Activated CD8-positive, alpha-beta memory T cell treated with anti-CD3 and anti-CD28 coated beads for 36 hours (primary cell): Measurements from ENCODE around the gene KPNA4. TPM values are rescaled to one million over a fixed set of nuclear protein-coding genes. Genes with fewer than 3 reads are reported as not detected.
"Not testable (repeated sequence)": the region's sequence is repeated elsewhere in the genome, so short reads cannot be mapped to it uniquely, and the experiment has no call there.

Experiments
- CTCF ChIA-PET: fragments of 350-600 bp; sonication (Branson Sonifier 250); formaldehyde crosslinking; loops from one replicate; lab custom pipeline; 2021; ENCODE audit warnings: antibody characterized with exemption; lab: Charles Lee
- POLR2A ChIA-PET: fragments of 350-600 bp; sonication (Branson Sonifier 250); formaldehyde crosslinking; loops from one replicate; lab custom pipeline; 2021; ENCODE audit warnings: antibody characterized with exemption; lab: Charles Lee
- total RNA-seq, 2 experiments: library from RNA; stranded (reverse); gene quantifications; one replicate each; pipeline ENCODE4 v1.2.3, GENCODE V29; 2021

KPNA4 gene
- total RNA-seq, 2 experiments from 2014 or later, result 68.3 to 73.5 TPM

GRCh38 chr3:160532371-160532770 lies 33.0 kb downstream of the KPNA4 start:
- ChIA-PET POLR2A (no interaction called here), CTCF (interaction anchor here (0.5 kb wide), 1 partner anchor 25 kb away, joined by 5 read pairs; no protein-coding TSS in a partner anchor)

- POLR2A ChIA-PET, result no interaction called here
- CTCF ChIA-PET, result no interaction called here
Observed at GRCh38 chr3:160531311-160531710, 34.1 kb downstream of the KPNA4 start.

DNA sequence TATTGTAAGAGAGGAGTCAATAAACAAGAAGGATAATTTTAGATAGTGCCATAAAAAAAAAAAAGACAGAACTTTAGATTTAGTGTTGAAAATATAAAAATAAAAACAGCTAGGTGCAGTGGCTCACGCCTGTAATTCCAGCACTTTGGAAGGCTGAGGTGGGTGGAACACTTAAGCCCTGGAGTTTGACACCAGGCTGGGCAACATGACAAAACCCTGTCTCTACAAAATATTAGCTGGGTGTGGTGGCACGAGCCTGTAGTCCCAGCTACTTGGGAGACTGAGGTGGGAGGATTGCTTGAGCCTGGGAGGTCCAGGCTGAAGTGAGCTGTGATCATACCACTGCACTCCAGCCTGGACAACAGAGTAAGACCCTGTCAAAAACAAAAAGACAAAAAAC lies 49.0 kb downstream of the KPNA4 start:
- CTCF ChIA-PET, POLR2A ChIA-PET: not testable (repeated sequence)

DNA sequence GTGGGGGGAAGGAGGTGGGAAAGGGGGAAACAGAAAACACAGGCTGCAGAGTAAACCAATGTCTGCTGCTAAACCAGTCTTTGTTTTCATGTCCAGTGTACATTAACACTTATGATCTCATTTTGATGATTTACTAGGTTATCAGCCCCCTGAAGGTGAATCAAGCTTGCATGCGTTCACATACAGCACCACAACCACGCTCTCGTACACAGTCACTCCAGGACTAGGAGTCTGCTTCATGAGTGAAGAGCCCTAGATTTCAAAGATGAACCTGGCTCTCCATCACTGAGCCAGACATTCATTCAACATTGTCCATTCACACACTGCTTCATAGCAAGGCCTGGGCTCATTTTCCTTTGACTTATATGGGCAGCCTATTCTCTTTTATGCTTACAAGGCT lies 64.0 kb downstream of the KPNA4 start:
- ChIA-PET CTCF (no interaction called here), POLR2A (no interaction called here)

- ChIA-PET POLR2A (no interaction called here), CTCF (no interaction called here)
Observed at GRCh38 chr3:160498202-160498601, 67.2 kb downstream of the KPNA4 start.

DNA sequence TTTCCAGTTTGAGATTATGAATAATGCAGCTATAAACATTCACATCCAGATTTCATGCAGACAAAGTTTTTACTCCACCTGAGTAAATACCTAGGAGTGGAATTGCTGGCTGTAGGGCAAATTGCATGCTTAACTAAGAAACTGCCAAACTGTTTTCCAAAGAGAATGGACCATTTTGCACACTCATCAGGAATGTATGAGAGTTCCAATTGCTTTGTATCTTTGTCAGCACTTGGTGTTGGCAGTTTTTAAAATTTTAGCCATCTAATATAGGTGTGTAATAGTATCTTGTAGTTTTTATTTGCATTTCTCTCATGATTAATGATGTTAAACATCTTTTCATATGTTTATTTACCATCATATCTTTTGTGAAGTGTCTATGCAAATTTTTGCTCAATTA lies 75.2 kb downstream of the KPNA4 start:
- CTCF ChIA-PET, result no interaction called here
- POLR2A ChIA-PET, result no interaction called here

- CTCF ChIA-PET, result no interaction called here
- POLR2A ChIA-PET, result no interaction called here
Observed at GRCh38 chr3:160486459-160486869, 78.9 kb downstream of the KPNA4 start.

GRCh38 chr3:160482796-160483195 lies 82.6 kb downstream of the KPNA4 start:
- POLR2A ChIA-PET, result no interaction called here
- CTCF ChIA-PET, result interaction anchor here (1.1 kb wide), 1 partner anchor 33 kb away, joined by 3 read pairs; the partner anchor contains the start of gene TRIM59

DNA sequence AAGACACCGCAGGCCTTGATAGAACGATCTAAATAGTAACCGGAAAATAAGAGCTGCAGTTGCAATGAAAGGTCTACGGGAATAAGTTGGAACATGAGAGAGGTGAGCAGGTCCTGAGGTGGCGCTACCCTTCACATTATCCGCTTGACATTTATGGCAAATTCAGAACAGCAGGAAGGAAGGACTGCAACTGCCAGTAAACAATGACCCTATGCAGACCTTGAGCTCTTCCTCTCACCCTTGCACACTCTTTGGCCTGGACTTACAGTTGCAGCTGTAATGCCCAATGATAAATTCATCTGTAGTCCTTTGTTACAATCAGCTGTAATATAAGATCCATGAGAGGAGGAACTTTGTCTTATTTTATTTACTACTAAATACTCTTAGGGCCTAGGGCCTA lies 83.5 kb downstream of the KPNA4 start:
- CTCF ChIA-PET, result interaction anchor here (1.1 kb wide), 1 partner anchor 32 kb away, joined by 3 read pairs; the partner anchor contains the start of gene TRIM59
- POLR2A ChIA-PET, result no interaction called here

DNA sequence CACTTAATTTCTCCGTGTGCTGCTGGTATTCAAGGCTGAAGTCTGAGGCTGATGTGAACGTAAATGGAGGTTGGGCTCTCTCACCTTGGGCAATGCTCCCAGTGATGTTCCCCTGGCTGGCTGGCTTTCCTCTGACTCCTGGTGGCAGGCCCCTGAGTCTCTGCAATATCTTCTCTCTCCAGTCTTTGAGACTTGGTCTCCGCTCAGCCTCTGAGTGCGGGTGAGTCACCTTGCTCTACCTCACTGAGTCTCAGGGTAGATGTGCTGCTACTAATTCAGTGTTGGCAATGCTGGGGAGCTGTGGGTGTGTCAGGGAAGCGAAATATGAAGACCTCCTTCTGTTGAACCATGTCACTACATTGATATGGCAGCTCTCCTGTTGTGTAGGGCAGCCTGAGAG lies 84.4 kb downstream of the KPNA4 start:
- POLR2A ChIA-PET, result no interaction called here

GRCh38 chr3:160479376-160479775 lies 86.0 kb downstream of the KPNA4 start:
- ChIA-PET POLR2A (no interaction called here), CTCF (no interaction called here)

More for the DNA sequence above, 84.4 kb downstream of the KPNA4 start:
- CTCF ChIA-PET, result no interaction called here

GRCh38 chr3:160478338-160478737 lies 87.0 kb downstream of the KPNA4 start:
- POLR2A ChIA-PET, result no interaction called here
- CTCF ChIA-PET, result no interaction called here

DNA sequence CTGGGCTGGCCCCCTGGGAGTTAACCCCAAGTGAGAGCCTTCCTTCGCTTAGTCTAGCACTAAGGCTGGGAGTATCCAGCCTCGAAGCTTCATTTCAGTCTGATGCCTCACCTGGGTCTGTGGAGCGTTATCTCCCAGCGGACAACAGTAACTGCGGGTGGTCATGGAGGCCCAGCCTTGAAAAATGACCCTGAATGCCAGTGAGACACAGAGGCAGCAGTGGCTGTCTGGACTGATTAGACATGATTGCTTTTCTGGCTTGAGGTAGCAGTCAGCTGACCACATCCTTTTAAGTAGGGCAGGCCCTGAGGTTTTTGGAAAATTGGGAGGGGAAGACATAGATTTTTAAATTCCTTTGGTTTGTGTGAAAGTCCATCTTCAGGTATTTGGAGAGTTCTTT lies 87.6 kb downstream of the KPNA4 start:
- CTCF ChIA-PET, result no interaction called here
- POLR2A ChIA-PET, result no interaction called here

- ChIA-PET POLR2A (no interaction called here), CTCF (no interaction called here)
Observed at GRCh38 chr3:160475884-160476283, 89.5 kb downstream of the KPNA4 start.

- POLR2A ChIA-PET, result no interaction called here
- CTCF ChIA-PET, result no interaction called here
Observed at GRCh38 chr3:160475153-160475552, 90.2 kb downstream of the KPNA4 start.

DNA sequence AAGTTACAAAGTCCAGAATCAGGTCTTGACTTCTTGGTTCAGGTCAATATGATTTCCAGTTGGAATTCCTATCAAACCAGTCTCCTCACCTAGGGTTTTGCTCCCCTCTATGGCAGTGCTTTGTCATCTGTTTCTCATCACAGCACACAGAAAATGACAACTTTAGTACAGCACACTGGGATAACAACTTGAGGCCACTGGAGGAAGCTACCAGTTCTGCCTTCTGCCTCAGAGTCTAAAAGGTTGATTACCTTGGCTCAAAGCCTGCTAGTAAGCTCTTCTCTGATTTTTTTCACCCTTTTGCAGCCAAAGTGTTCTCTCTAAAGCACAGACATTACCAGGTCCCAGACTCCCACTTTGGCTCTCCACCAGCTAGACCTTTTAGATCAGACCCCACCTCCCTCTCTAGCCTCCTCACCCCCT lies 90.9 kb downstream of the KPNA4 start:
- POLR2A ChIA-PET, result no interaction called here
- CTCF ChIA-PET, result no interaction called here

DNA sequence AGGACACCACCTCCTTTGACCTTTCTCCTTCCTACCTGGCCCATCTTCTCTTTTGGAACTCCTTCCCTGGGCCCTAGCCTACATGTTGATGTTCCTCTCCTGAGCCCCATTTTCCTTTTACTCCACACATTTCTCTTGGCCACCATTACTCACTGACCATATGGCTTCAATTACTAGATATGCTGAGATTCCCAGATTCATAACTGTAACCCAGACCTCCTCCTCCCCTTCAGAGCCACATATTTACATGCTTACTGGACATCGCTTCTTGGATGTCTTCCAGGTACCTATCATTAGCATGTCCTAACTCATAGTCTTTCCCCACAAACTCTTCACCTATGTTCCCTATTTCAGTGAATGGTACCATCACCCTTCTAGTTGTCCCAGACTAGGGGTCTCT lies 91.4 kb downstream of the KPNA4 start:
- POLR2A ChIA-PET, result no interaction called here
- CTCF ChIA-PET, result no interaction called here

- POLR2A ChIA-PET, result no interaction called here
- CTCF ChIA-PET, result no interaction called here
Observed at GRCh38 chr3:160473221-160473620, 92.2 kb downstream of the KPNA4 start.

GRCh38 chr3:160472344-160472743 lies 93.0 kb downstream of the KPNA4 start:
- ChIA-PET CTCF (no interaction called here), POLR2A (no interaction called here)

DNA sequence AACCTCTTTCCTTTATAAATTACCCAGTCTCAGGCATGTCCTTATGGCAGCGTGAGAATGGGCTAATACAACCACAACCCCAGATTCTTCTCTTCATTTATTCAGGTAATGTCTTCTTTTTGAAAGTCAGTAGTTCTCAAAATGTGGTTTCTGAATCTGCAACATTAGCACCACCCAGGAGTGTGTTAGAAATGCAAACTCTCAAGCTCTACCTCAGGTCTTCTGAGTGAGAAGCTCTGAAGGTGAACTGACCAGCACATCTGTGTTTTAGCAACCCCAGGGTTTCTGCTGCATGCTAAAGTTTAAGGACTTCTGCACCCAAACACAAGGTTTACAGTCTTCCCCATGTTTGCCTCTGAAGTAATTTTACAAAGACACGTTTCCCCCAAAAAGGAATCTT lies 93.5 kb downstream of the KPNA4 start:
- POLR2A ChIA-PET, result no interaction called here

GRCh38 chr3:160470181-160470580 lies 95.2 kb downstream of the KPNA4 start:
- POLR2A ChIA-PET, result no interaction called here
- CTCF ChIA-PET, result no interaction called here

More for the DNA sequence above, 93.5 kb downstream of the KPNA4 start:
- CTCF ChIA-PET, result no interaction called here

DNA sequence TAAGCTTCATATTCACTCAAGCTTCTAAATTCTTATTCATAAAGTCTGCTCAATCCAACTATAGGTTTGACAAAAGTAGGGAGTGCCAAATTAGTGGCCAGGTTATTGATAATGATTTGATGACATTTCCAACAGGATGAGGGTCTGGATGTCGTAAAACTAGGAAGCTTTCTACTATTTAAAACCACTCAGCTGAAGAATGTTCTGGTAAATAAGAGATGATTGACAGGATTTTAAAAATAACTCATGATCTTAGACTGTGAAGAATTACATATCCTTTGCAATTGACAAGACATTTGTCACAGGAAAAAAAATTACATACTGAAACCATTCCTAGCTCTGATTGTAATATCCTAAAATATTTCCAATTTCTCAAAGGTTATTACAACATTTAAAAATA lies 100.4 kb downstream of the KPNA4 start:
- CTCF ChIA-PET, result no interaction called here
- POLR2A ChIA-PET, result no interaction called here
